Stimulated activated CD4-positive, alpha-beta T cell treated with anti-CD3 and anti-CD28 coated beads, Interleukin-12 subunit alpha, Interleukin-12 subunit beta, amount 100 ng/mL, for 24 hours (primary cell): Measurements from ENCODE around the gene HCFC1R1.

Source experiments
- DNase-seq, 2 experiments: peaks; one replicate each; pipeline ENCODE4 v3.0.0-alpha.2; 2020; ENCODE audit warnings: low read depth in 2 of 2

Gene HCFC1R1

GRCh38 chr16:3001316-3001715, 22.4 kb downstream of the HCFC1R1 start:
- DNase-seq: no peak

DNA sequence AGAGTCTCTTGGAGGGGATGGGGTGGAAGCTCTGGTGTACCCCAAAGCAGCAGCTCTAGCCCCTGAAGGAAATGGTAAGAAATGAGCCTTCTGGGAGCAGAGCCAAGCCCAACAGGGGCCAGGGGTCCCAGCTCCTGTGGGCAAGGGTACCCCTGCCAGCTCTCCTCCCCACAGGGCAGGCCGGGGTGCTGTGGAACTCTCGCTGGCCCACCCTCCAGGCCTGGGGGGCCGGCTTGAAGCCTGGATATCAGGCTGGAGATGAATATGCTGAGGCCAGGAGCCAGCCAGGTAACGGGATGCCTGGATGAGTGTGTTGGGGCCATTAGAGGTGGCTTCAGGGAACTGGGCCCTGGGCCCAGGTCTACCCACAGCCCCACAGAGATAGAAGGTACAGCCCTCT, 23.2 kb downstream of the HCFC1R1 start:
- no peak for DNase-seq

DNA sequence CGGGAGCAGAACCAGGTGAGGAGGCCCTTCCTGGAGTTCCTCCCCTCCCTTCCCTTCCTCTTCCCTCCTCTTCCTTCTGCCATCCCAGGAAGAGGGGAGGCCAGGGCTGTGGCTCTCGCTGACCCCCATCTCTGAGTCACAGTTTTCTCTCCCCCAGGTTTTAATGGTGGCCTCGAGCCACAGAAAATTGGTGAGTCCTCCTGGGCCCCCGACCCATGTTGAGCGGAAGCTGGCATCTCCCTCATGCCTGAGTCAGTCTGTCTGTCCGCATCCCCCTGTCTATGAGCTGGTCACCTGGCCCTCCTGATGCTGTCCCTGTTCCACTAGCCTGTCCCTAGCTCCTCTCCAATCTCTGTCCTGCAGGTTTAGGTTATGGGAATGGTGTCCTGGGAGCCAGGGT, 23.8 kb downstream of the HCFC1R1 start:
- DNase-seq: no peak

DNA sequence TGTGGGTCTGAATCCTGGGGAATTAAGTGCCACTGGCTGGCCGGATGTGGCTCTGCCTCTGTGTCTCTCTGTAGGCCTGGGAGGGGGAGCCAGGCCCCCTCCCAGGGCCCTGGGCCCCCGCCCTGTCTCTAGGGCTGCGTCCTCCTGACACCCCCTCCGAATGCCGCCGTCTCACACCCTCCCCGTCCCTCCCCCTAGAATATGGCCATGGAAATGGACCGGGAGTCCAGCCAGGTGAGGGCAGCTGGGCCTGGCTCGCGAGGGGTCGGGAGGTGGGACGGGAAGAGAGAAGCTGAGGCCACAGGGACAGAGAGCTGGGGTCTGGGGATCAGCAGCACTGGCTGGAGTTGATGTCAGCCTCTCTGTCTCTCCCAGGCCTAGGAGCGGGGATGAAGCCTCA, 27.4 kb downstream of the HCFC1R1 start:
- DNase-seq: no peak

DNA sequence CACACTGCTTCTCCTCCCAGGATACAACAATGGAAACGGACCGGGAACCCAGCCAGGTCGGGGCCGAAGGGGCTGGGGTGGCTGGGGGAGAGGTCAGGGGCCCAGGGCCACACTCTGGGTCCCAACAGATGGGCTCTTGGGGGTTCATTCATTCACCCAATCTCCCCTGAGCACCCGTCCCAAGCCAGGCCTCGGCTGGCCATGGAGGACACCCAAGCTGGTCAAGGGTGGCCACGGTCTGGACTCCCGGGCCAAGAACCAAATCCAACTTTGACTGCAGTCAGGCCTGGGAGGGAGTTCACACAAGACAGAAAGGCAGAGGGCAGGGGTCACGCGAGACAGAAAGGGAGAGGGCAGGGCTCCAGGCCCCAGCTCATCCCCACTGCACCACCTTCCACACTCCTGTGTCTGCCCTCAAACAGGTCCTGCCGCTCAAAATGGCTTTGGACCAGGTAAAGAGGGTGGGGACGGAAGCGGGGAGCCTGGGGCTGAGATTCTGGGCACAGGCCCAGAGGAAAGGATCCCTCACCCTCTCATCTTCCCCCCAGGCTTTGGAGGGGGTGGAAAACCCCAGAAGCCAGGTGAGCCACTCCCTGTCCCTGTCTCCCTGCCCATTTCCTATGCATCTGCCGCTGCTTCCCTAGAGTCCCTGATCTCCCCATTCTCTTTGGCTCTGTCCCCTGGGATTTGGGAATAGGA, 31.2 kb downstream of the HCFC1R1 start:
- no peak for DNase-seq

- DNase-seq: no peak
These were observed 32.0 kb downstream of the HCFC1R1 start for GRCh38 chr16:2991566-2992261.

GRCh38 chr16:2990891-2991290, 32.9 kb downstream of the HCFC1R1 start:
- no peak for DNase-seq

DNA sequence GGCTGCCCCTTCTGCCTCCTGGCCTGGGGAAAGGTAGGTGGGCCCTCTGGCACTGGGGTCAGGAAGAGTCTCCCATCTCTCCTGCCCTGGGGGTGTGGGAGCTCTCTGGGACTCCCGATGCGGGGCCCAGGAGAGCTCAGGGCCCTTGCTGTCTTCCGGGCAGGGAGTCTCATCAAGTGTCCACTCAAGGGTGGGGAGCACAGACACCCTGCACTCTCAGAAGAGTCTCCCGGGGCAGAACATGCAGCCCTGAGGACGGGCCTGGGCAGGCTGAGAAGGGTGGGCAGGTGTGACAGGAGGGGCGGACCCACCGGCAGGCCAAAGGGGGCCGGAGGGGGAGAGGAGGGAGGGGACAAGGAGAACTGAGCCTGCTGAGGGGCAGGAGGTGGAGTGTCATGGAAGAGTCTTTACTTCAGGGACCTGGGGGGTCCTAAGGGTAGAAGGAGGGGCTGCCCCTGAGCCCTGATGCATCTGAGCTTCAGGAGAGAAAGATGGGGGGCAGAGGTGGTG, 35.1 kb downstream of the HCFC1R1 start:
- no peak for DNase-seq

DNA sequence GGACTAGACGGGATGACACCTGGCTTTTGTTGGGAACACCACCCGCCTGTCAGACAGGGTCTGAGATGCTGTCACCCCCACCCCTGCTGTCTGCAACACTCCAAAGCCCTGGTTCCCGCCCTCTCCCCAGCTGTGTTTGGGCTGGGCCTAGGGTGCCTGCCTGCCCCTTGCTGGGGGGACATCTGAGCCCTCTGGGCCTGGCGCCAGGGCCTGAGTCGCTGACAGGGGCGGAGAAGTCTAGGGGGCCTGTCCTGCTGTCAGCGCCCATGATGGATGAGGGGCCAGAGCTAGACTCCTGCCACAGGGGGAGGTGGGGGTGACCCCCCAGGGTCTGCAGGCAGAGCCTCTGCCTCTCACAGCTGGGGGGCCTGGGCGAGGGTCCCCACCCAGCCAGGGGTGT, 35.9 kb downstream of the HCFC1R1 start:
- no peak for DNase-seq

- no peak for DNase-seq
These were observed 36.5 kb downstream of the HCFC1R1 start for GRCh38 chr16:2987286-2987685.

DNA sequence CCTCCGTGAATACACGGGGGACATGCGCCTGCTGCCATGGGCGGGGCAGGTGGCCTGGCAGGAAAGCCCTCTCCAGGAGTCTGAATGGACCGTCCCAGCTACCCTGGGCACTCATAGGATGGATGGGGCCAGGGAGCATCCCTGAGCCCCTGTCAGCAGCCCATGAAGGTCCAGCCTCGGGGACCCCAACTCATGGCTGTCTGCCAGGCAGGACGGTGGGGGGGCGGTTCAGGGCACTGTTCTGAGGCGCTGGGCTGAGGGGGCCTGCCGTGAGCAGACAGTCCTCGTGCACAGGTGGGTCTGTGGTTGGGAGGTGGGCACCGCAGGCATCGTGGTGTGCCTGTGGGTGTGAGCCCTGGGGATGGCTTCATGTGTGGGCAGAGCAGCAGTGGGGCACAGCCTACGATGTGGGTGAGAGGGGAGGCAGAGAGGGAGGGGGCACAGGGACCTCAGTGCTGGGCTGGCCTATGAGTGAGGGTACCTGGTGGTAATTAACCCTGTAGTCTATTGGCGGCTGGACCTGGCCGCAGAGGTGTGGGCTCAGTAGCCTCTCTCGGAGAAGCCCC, 37.0 kb downstream of the HCFC1R1 start:
- no peak for DNase-seq

- no peak for DNase-seq
These were observed 37.8 kb downstream of the HCFC1R1 start for GRCh38 chr16:2985893-2986355.

- no peak for DNase-seq
These were observed 38.3 kb downstream of the HCFC1R1 start for GRCh38 chr16:2985462-2985861.

GRCh38 chr16:2983706-2984136, 40.0 kb downstream of the HCFC1R1 start:
- DNase-seq: peak; percentile 54 to 76

- DNase-seq: no peak
These were observed 41.3 kb downstream of the HCFC1R1 start for GRCh38 chr16:2982402-2982801.

- no peak for DNase-seq
These were observed 41.9 kb downstream of the HCFC1R1 start for GRCh38 chr16:2981899-2982250.

GRCh38 chr16:2981177-2981898, 42.4 kb downstream of the HCFC1R1 start:
- no peak for DNase-seq

DNA sequence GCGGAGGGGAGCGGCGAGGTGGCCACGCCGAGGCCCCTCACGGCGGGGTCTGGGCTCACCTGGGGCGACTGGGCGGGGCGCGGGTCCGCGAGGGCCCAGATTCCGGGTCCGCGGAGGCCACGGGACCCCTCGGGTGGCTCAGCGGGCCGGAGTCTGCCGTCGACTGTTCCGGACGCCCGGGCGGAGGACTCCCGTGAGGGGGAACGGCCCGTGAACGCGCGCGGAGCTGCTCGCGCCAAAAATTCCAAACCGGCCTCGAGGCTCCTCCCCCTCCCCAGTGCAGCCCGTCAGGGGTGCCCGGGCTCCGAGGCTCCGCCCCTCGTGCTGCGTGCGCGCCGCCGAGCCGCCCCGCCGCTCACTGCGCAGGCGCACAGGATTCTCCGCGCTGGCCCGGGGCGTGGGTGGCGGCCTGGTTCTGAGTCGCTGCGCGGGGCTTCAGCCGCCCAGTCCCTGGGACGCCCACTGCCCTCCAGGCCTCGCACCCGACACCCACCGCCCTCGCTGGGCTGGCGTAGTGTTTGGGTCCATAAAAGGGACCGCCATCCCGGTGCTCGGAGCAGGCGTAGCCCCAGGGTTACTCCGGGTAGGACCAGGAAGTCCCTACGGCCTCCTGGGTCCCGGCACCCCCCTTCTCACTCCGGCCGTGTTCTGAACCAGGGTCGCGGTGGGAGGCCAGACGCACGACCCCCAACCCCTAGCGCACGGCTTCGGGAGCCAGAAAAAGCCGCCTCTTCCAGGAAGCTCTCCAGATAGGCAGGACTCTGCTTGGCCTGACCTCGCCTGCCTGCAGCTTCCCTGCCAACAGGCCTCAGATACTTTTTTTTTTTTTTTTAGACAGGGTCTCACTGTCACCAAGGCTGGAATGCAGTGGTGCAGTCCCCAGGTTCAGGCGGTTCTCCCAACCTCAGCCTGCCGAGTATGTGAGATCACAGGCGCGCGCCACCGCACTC, 43.2 kb downstream of the HCFC1R1 start, which contains the start of gene PKMYT1:
Gene PKMYT1, minus strand, starts transcription at position 220 of the 950 bp plus-strand sequence. CDS start 789 bp downstream, outside the sequence.
- DNase-seq: peak; percentile 88 to 95

DNA sequence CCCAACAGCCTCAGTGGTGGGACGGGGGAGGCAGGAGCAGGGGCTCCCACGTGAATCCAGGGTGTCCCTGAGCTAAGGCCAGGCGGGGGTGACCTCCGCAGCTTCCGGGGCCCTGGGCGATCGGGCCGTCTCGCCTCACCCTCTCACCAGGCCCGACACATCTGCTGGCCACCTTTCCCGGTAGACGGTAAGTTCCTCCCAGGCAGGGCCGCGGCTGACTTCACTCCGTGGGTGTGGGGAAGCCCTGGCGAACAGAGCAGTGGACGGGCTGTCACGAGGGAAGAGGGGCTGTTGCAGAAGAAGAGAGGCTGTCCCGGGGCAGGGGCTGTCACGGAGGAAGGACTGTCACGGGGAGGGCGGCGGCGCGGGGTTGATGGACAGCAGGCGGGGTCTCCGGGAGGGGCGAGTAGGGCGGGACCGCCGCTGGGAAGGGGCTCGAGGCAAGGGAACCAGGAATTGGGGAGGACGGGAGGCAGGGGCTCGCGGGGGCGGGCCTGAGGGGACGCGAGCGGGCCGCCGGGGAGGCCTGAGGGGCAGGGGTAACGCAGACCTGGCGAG, 44.0 kb downstream of the HCFC1R1 start:
- DNase-seq: no peak

- no peak for DNase-seq
These were observed 46.3 kb downstream of the HCFC1R1 start for GRCh38 chr16:2977440-2977839.

DNA sequence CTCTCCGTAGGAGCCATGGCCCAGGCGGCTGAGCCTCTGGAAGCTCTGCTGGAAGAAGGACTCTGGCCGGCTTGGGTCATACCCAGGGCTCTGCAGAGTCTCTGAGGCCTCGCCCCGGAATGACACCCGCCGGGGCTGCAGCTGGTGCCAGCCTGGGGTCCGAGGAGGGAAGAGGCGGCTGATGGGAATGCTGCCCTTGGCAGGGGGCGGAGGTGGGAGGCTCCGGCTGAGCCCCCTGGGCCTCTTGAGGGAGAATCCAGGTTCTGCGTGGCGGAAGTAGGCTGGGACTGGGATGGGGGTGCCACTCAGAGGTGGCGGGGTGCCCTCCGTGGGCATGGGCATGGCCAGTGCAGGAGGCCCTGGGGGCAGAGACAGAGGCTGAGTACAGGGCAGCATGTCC, 47.1 kb downstream of the HCFC1R1 start:
- no peak for DNase-seq
